SW480 (cell line): ENCODE data around the gene GJB3.

Experiments
- DNase-seq: peaks from one replicate; pipeline ENCODE4 v3.0.0-alpha.2; 2016; ENCODE audit warnings: low spot score

GJB3 gene

GRCh38 chr1:34825455-34826091 lies 44.6 kb downstream of the GJB3 start:
- DNase-seq = no peak

GRCh38 chr1:34827341-34827941 lies 46.4 kb downstream of the GJB3 start:
- no peak for DNase-seq

- no peak for DNase-seq
Observed at GRCh38 chr1:34828611-34829010, 47.6 kb downstream of the GJB3 start.

GRCh38 chr1:34829250-34829649 lies 48.2 kb downstream of the GJB3 start:
- no peak for DNase-seq

- DNase-seq = no peak
Observed at GRCh38 chr1:34831721-34832246, 50.8 kb downstream of the GJB3 start.

GRCh38 chr1:34833711-34834110 lies 52.7 kb downstream of the GJB3 start:
- DNase-seq = no peak
